Testis (tissue), 5 donors: ENCODE results near the gene IREB2. TPM values are rescaled to one million over a fixed set of nuclear protein-coding genes. Genes with fewer than 3 reads are reported as not detected.

Experiments used
- DNase-seq: peaks from one replicate; pipeline ENCODE4 v3.0.0-alpha.2; 2019
- H3K27ac ChIP-seq, 2 donors: fragments of 200-600 bp; sonication (generic); one replicate each; pipeline ENCODE4 v1.5.1; 2019
- H3K27me3 ChIP-seq: fragments of 200-600 bp; sonication (generic); one replicate; pipeline ENCODE4 v1.5.1; 2019
- H3K36me3 ChIP-seq: fragments of 200-600 bp; sonication (generic); one replicate; pipeline ENCODE4 v1.5.1; 2017; ENCODE audit warnings: low read depth; ENCODE audit errors: missing control alignments
- H3K4me1 ChIP-seq: fragments of 200-600 bp; sonication (generic); one replicate; pipeline ENCODE4 v1.5.1; 2019
- H3K4me3 ChIP-seq, 2 donors: fragments of 200-600 bp; sonication (generic); one replicate each; pipeline ENCODE4 v1.5.1; 2017 to 2019
- H3K9me3 ChIP-seq: fragments of 200-600 bp; sonication (generic); one replicate; pipeline ENCODE4 v1.5.1; 2017
- CTCF ChIP-seq, 3 experiments: fragments of 450-650 bp in 2 of 3; fragments of 200-600 bp in 1 of 3; sonication (generic) in 1 of 3; IDR thresholded peaks; one replicate each; pipeline ENCODE4 v1.5.1; 2016 to 2019; ENCODE audit warnings: antibody characterized with exemption in 3 of 3, mild to moderate bottlenecking in 2 of 3, moderate library complexity in 1 of 3
- POLR2A ChIP-seq: fragments of 450-650 bp; IDR thresholded peaks from one replicate; pipeline ENCODE4 v1.6.1; 2017; ENCODE audit warnings: antibody characterized with exemption, mild to moderate bottlenecking, moderate library complexity
- WGBS, 2 donors: methylation state at CpG; one replicate each; pipeline ENCODE4 v1.1.5; 2018; 5-methylcytosine and 5-hydroxymethylcytosine counted together
- intact Hi-C: fragments of 100-400 bp; cut with DNase I; formaldehyde crosslinking; loops from one replicate; pipeline ENCODE4 v1.15.1; 2023; ENCODE audit warnings: low total_unique reads
- long read RNA-seq, 2 donors: transcript quantifications; one replicate each; lab custom pipeline, GENCODE V29; 2026
- polyA plus RNA-seq: library from polyadenylated mRNA; stranded (reverse); fragments of 350-450 nt; fragmentation: Illumina TruSeq; extraction: RNeasy Lipid Tissue Mini Kit (QIAGEN cat#74804); gene quantifications from one replicate; pipeline ENCODE4 v1.2.3, GENCODE V29; 2014; ENCODE audit warnings: low read depth, low replicate concordance; ENCODE audit not compliant: insufficient read depth
- total RNA-seq, 2 donors: library from RNA; depleted of rRNA; stranded (reverse); fragments of >200 nt; gene quantifications; one replicate each; pipeline ENCODE4 v1.2.3, GENCODE V29; 2016

The IREB2 gene
- total RNA-seq: 10 to 100 TPM; 52.3 to 69.0 TPM
- 43.1 TPM for polyA plus RNA-seq
- long read RNA-seq, donor 1, full-length matches to known transcripts: 5 of 5 reads
- long read RNA-seq, donor 1, partial matches to known transcripts: 0 of 5 reads
- long read RNA-seq, donor 1, other reads (novel, unspliced or antisense): 0 of 5 reads
- long read RNA-seq, donor 2, full-length matches to known transcripts: 4 of 4 reads
- long read RNA-seq, donor 2, partial matches to known transcripts: 0 of 4 reads
- long read RNA-seq, donor 2, other reads (novel, unspliced or antisense): 0 of 4 reads

- 0 to 1% methylated on average over 46 to 73 of the region's 78 CpGs for WGBS, 2 donors
- Histone ChIP-seq H3K27me3 (no peaks in the 10 kb centered on the region), H3K27ac (peak within 1 kb of the TSS; percentile 94 to 98), H3K4me3 (peak within 1 kb of the TSS; percentile 94 to 99), H3K36me3 (no peaks in the 10 kb centered on the region), H3K9me3 (no peaks in the 10 kb centered on the region), H3K4me1 (peaks cover 16% of the 10 kb centered on the region)
- DNase-seq: peak; percentile 98
- intact Hi-C loops: loop anchor here (5.0 kb wide), 1 partner anchor 141 kb away; the partner anchor contains the start of gene SKIC8
- TF ChIP-seq POLR2A (no peak), CTCF (IDR thresholded peaks at IDR 0.05) (no peak)
These were observed at the start of gene IREB2 for GRCh38 chr15:78437762-78438618. TSS of gene IREB2 (plus strand) at chr15:78438216. CDS start at chr15:78438338, 122 bp downstream.

- no peaks in the 10 kb centered on the region for H3K36me3 ChIP-seq
- no peak for DNase-seq
- intact Hi-C loops: no loop called here
- no peak for TF ChIP-seq CTCF (IDR thresholded peaks at IDR 0.05)
- H3K27ac ChIP-seq: no peak overlapping the region
- peaks cover 4% of the 10 kb centered on the region for H3K4me1 ChIP-seq
- WGBS, 2 donors: 84 to 88% methylated on average over 12 of the region's 12 CpGs
- H3K4me3 ChIP-seq: no peak overlapping the region
- no peaks in the 10 kb centered on the region for H3K9me3 ChIP-seq
- no peaks in the 10 kb centered on the region for H3K27me3 ChIP-seq
These were observed 49.2 kb upstream of the IREB2 start for GRCh38 chr15:78388865-78389264.

GRCh38 chr15:78389322-78389721 is 48.7 kb upstream of the IREB2 start:
- 64 to 78% methylated on average over 5 to 7 of the region's 7 CpGs for WGBS, 2 donors
- Histone ChIP-seq H3K36me3 (no peaks in the 10 kb centered on the region), H3K27ac (no peak overlapping the region), H3K9me3 (no peaks in the 10 kb centered on the region), H3K4me3 (no peak overlapping the region), H3K4me1 (peaks cover 4% of the 10 kb centered on the region), H3K27me3 (no peaks in the 10 kb centered on the region)
- no peak for DNase-seq
- intact Hi-C loops: no loop called here
- no peak for TF ChIP-seq POLR2A
- TF ChIP-seq CTCF (IDR thresholded peaks at IDR 0.05): no peak

GRCh38 chr15:78389738-78390137 is 48.3 kb upstream of the IREB2 start:
- TF ChIP-seq CTCF (IDR thresholded peaks at IDR 0.05) (no peak), POLR2A (no peak)

More at GRCh38 chr15:78389738-78390137, 48.3 kb upstream of the IREB2 start:
- H3K9me3 ChIP-seq: no peaks in the 10 kb centered on the region
- 83 to 92% methylated on average over 2 of the region's 2 CpGs for WGBS, 2 donors
- H3K36me3 ChIP-seq: no peaks in the 10 kb centered on the region
- intact Hi-C loops: no loop called here
- H3K4me3 ChIP-seq: no peak overlapping the region
- H3K27ac ChIP-seq: no peak overlapping the region
- peaks cover 4% of the 10 kb centered on the region for H3K4me1 ChIP-seq
- H3K27me3 ChIP-seq: no peaks in the 10 kb centered on the region
- no peak for DNase-seq
